Stomach smooth muscle (tissue), 2 donors: ENCODE measurements around the gene SPTLC3.
"Not testable (repeated sequence)": the region's sequence is repeated elsewhere in the genome, so short reads cannot be mapped to it uniquely, and the experiment has no call there.

Experiments
- H3K27ac ChIP-seq: one replicate; pipeline ENCODE4 v1.7.0; 2013; ENCODE audit warnings: mild to moderate bottlenecking, low read length, inconsistent platforms
- H3K27me3 ChIP-seq, 2 donors: one replicate each; pipeline ENCODE4 v1.7.0; 2013; ENCODE audit warnings: low read length in 2 of 2; ENCODE audit not compliant: insufficient read depth in 2 of 2, control insufficient read depth in 1 of 2
- H3K36me3 ChIP-seq, 2 donors: one replicate each; pipeline ENCODE4 v1.7.0; 2013; ENCODE audit warnings: low read length in 2 of 2; ENCODE audit not compliant: control insufficient read depth in 2 of 2, insufficient read depth in 2 of 2
- H3K4me1 ChIP-seq: one replicate; pipeline ENCODE4 v1.7.0; 2013; ENCODE audit warnings: low read length; ENCODE audit not compliant: control insufficient read depth, insufficient read depth
- H3K4me3 ChIP-seq, 2 donors: one replicate each; pipeline ENCODE4 v1.7.0; 2013; ENCODE audit warnings: low read length in 2 of 2
- H3K9ac ChIP-seq, 2 donors: one replicate each; pipeline ENCODE4 v1.7.0; 2013; ENCODE audit warnings: low read length in 2 of 2, mild to moderate bottlenecking in 1 of 2
- H3K9me3 ChIP-seq, 2 donors: one replicate each; pipeline ENCODE4 v1.7.0; 2013; ENCODE audit warnings: low read length in 2 of 2; ENCODE audit not compliant: control insufficient read depth in 2 of 2
- donor health status: healthy.
- donor health status: Pancreatic carcinoma.

SPTLC3 gene

DNA sequence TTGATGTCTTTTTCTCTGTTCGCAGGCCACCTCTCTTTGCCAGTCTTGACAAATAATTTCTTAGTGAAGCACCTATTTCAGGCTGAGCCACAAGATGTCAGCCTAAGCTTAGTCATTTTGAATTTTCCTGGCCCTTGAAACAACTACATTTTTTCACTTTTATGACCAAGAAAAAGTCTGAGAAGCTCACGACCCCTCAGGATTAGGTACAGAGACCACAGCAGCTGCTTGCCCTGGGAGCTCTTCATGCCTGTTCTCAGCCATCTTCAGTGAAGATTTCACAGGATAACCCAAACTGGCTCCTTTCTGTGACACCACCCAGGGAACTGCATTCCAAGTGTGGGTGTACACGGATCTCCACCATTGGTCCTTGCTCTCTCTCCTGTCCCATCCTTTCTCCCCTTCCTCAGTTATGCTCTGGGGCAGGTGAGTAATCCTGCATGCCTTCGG, 38.4 kb upstream of the SPTLC3 start:
- Histone ChIP-seq H3K27me3 (no peaks in the 10 kb centered on the region), H3K9ac (no peak overlapping the region), H3K36me3 (no peaks in the 10 kb centered on the region), H3K9me3 (no peaks in the 10 kb centered on the region), H3K4me3 (no peak overlapping the region), H3K4me1 (no peaks in the 10 kb centered on the region), H3K27ac (no peak overlapping the region)

DNA sequence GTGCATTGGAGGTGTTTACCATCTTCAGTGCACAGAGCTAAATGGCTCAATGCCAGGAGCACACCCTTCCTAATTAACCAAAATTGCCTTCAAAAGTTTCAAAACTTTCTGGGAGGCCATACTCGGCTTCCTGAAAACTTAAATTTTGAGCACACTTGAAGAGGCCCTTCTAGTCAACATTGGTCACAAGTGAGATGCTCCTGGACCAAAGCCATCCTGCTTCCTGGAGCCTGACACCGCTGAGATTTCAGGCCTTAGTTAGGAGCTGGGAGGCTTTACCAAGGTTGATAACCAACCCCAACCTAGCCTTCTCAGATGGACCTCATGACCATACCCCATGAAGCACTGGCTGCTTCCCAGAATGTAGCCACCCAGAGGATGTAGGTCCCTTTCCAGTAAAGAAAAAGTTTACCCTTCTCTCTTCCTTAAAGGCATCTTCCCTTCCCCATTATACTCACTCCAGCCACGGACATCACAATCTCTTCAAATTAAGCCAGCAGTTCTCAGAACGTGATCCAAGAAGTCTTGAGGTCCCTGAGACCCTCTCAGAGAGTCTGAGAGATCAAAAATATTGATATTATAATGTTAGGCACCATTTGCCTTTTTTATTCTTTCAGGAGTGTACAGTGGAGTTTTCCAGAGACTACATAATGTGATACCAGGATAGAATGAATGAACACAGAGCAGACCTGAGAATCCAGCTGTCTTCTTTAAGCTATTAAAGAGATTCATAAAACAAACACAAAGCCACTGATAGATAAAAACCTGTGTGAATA, 32.8 kb upstream of the SPTLC3 start:
- H3K27me3 ChIP-seq, result no peaks in the 10 kb centered on the region
- no peak overlapping the region for H3K27ac ChIP-seq
- no peaks in the 10 kb centered on the region for H3K9me3 ChIP-seq
- no peak overlapping the region for H3K9ac ChIP-seq
- H3K4me3 ChIP-seq, result no peak overlapping the region
- no peaks in the 10 kb centered on the region for H3K4me1 ChIP-seq
- no peaks in the 10 kb centered on the region for H3K36me3 ChIP-seq

DNA sequence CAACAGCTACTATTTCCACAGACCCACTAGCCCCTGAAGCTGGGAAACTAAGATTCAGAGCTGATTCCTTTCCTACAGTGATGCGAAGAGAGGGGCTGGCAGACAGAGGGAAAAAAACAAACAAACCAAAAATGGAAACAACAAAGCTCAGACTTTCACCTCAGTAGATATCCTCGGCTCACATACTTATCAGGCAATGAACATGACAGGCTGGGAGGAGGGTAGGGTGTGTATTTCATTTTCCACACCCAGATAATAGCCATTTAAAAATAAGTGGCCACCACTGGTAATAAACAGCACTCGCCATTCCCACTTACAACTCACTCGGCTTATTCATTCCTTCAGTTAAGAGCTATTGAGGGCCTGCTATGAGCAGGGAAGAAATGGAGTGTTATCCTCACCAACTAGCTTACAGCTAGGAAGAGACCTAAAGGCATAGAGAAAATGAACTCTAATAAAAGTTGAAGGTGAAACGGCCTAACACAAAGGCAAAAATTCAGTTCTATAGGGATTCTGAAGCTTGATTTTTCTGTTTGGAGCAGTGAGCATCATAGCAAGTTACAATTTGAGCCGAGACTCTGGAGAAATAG, 32.0 kb upstream of the SPTLC3 start:
- no peak overlapping the region for H3K4me3 ChIP-seq
- no peaks in the 10 kb centered on the region for H3K36me3 ChIP-seq

DNA sequence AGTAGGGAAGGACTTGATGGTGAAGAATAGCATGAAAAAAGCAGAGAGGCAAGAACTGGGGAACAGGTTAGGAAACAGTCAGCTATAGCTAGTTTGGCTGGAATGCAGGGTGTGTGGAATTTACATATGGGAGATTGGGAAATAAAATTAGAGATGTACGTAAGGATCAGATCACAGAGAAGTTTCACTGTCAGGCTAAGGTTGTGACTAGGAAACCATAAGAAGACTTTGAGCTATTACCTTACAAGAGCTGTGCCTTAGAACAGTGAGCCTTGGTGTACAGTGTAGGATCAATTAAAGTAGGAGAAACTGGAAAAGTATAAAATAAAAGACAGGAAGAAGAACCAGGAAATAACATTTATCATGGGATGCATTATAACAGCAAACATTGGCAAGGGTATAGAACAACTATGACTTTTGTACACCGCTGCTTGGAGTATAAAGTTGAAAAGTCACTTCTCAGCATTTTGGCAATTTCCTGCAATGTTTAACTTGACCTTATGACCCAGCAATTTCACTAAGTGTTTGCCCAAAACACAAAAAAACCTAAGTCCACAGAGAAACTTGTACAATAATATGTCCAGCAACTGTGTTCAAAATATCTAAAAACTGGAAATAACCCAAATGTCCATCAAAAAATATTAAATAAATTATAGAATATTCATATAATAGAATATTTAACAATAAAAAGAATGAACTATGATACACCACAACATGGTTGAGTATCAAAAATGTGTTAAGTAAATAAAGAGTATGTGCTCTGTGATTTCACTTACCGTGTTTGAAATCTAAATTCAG, 31.2 kb upstream of the SPTLC3 start:
- no peak overlapping the region for H3K9ac ChIP-seq
- H3K4me1 ChIP-seq, result no peaks in the 10 kb centered on the region
- H3K9me3 ChIP-seq, result no peaks in the 10 kb centered on the region
- no peak overlapping the region for H3K27ac ChIP-seq
- H3K36me3 ChIP-seq, result no peaks in the 10 kb centered on the region
- no peak overlapping the region for H3K4me3 ChIP-seq
- H3K27me3 ChIP-seq, result no peaks in the 10 kb centered on the region

More for the DNA sequence above, 32.0 kb upstream of the SPTLC3 start:
- Histone ChIP-seq H3K9ac (no peak overlapping the region), H3K27me3 (no peaks in the 10 kb centered on the region), H3K4me1 (no peaks in the 10 kb centered on the region), H3K9me3 (no peaks in the 10 kb centered on the region), H3K27ac (no peak overlapping the region)

DNA sequence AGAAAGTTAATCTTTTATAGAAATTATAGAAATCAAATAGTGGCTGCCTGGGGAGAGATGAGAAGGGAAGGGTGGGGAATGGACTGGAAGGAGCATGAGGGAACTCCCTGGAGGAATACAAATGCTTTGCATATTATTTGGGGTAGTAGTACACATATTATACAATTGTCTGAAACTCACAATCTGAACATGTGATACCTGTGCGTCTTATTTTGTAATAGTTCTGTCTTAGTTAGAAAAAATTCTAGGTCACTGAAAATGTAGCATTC, 30.7 kb upstream of the SPTLC3 start:
- H3K4me3 ChIP-seq, result no peak overlapping the region
- no peak overlapping the region for H3K9ac ChIP-seq
- H3K9me3 ChIP-seq, result no peaks in the 10 kb centered on the region
- no peak overlapping the region for H3K27ac ChIP-seq
- H3K27me3 ChIP-seq, result no peaks in the 10 kb centered on the region
- no peaks in the 10 kb centered on the region for H3K4me1 ChIP-seq
- H3K36me3 ChIP-seq, result no peaks in the 10 kb centered on the region

DNA sequence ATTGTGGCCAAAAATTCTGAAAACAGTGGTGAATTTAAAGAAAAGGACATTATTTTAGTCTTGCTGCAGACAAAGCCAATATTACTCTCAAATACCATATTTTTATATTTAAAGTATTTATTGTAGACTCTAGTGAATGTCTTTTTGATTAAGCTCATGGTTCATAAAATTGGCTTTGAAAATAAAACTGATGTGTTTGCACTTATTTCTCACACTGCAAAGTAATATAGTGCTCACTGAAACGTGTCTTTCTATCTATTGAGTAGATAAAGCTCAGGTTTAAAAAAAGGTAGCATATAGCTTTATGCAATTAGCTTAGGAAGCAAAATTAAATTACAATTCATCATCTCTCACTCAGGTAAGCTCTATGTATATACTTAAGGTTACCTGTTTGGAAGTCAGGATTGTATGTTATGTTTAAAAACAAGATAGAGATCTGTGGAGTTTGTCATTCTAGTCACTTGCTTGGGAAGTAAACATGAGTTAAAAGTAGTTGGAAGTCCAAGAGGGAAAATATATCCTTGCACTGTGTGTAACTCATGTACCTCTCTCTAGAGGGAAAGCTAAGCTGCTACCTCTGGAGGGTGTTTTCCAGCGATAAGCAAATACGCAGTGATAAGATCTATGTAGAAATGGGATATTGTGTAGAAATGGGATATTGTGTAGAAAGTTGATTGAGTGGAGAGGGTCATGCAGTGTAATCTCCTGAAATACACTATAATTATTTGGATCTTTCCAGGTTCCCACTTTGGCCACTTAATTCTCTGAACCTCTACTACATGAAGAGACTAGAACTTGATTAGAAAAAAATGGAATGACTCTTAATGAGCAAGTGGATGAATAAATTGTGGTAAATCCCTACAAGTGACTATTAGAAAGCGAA, 29.9 kb upstream of the SPTLC3 start:
- H3K9ac ChIP-seq, result no peak overlapping the region

DNA sequence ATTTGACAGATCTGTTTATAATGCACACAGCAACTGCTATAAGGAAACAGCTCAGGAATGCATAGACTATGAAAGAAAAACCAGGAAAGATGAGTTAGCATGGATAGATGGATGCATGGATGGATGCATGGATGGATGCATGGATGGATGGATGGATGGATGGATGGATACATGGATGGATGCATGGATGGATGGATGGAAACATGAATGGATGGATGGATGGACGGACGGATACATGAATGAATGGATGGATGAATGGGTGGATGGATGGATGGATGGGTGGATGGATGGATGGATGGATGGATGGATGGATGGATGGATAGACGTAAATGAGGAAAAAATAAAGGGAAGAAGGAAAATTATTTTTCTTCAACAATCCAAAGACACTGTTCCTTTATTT, 29.1 kb upstream of the SPTLC3 start:
- H3K36me3 ChIP-seq, H3K9ac ChIP-seq, H3K9me3 ChIP-seq, H3K27me3 ChIP-seq, H3K4me3 ChIP-seq, H3K4me1 ChIP-seq, H3K27ac ChIP-seq: not testable (repeated sequence)

More for the DNA sequence above, 29.9 kb upstream of the SPTLC3 start:
- H3K4me1 ChIP-seq, result no peaks in the 10 kb centered on the region
- no peaks in the 10 kb centered on the region for H3K36me3 ChIP-seq
- no peaks in the 10 kb centered on the region for H3K27me3 ChIP-seq
- no peaks in the 10 kb centered on the region for H3K9me3 ChIP-seq
- no peak overlapping the region for H3K27ac ChIP-seq
- H3K4me3 ChIP-seq, result no peak overlapping the region

DNA sequence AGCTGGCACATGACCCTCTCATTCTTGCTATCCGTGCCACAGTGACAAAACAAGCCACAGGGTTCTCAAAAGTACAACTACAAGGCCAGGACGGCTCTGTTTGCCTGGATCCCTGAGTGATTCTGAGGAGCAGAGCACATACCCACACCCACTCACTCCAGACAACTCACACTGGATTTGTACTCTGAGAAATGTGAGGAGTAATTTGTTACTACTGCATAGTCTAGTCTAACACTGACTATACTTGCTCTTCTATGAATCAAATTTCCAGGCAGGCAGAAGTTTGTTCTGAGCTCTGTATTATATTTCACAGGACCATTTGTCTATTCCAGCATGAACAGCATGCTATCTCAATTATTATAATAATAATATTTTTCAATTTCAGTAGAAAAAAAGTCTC, 26.7 kb upstream of the SPTLC3 start:
- Histone ChIP-seq H3K9ac (no peak overlapping the region), H3K27ac (no peak overlapping the region), H3K4me3 (no peak overlapping the region), H3K9me3 (no peaks in the 10 kb centered on the region), H3K36me3 (no peaks in the 10 kb centered on the region), H3K4me1 (no peaks in the 10 kb centered on the region), H3K27me3 (no peaks in the 10 kb centered on the region)

DNA sequence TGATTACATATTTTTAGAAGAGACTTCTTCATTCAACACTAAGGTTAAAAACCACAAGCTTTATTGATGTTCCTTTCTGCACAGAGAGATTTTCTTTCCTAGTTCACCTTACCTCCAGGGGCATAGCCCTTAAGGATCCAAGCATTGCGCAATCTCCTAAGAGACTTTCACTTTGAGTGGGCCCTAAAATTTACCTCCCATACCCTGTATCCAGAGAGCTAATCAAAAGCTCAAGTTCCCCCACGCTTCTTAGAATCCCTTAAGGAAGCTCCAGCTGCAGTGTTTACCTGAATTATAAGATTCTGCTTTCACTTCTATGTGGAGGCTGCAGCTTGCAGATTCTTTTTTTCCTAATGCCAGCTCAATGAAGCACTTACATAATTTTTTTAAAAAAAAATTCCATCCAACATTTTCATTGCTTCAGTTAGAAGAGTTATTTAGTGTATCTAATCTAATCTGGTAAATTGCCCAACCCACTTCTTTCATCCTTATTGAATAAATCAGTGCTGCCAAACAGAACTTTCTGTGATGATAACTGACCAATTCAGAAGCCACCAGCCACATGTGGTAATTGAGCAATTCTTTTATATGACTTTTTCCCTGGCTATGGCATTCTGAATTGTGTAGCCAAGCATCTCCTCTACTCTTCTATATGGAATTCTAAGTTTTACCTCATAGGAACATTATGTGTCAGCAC, 24.6 kb upstream of the SPTLC3 start:
- Histone ChIP-seq H3K9ac (no peak overlapping the region), H3K36me3 (no peaks in the 10 kb centered on the region), H3K4me1 (no peaks in the 10 kb centered on the region), H3K4me3 (no peak overlapping the region), H3K27me3 (no peaks in the 10 kb centered on the region), H3K27ac (no peak overlapping the region), H3K9me3 (no peaks in the 10 kb centered on the region)

DNA sequence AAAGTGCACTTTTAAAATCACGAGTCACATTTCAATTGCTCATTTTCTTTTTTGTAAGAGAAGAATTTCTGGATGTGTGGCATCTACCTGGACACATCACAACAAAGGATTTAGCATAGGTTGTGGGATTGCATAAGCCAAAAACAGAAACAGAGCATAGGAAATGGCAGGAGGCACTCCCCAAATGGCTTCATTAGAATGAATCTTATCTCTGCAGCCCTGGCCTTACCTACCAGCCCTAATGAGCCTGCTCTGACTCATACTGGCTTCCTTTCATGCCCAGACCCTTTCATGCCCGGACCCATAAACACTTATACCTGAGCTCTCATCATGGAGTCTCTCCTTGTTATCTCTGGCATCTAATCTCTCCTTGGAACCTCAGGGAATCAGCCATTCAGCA, 23.9 kb upstream of the SPTLC3 start:
- Histone ChIP-seq H3K4me3 (no peak overlapping the region), H3K9ac (no peak overlapping the region), H3K9me3 (no peaks in the 10 kb centered on the region), H3K36me3 (no peaks in the 10 kb centered on the region), H3K4me1 (no peaks in the 10 kb centered on the region), H3K27me3 (no peaks in the 10 kb centered on the region), H3K27ac (no peak overlapping the region)
